Measurements from ENCODE around the gene RNF19B.

Gene RNF19B

GRCh38 chr1:32888134-32888533, 76.5 kb downstream of the RNF19B start:
- no peak for DNase-seq (ENCODE audit: low spot score)

GRCh38 chr1:32887623-32888022, 77.0 kb downstream of the RNF19B start:
- no peak for DNase-seq (ENCODE audit: low spot score)

- no peak for DNase-seq (ENCODE audit: low spot score)
Observed at GRCh38 chr1:32886828-32887414, 77.7 kb downstream of the RNF19B start.
